Kidney (tissue), 14 donors: Measurements from ENCODE around the gene TMEM200A. TPM values are rescaled to one million over a fixed set of nuclear protein-coding genes. Genes with fewer than 3 reads are reported as not detected.

ENCODE experiments used
- DNase-seq, 5 donors: peaks; one replicate each; pipeline ENCODE4 v3.0.0-alpha.2; 2013 to 2020
- FAIRE-seq: peaks from 2 replicates; lab custom pipeline; 2012; peaks lifted over from hg19 to GRCh38; lab: Jason Lieb, UNC
- H3K27ac ChIP-seq, 2 donors: one replicate each; pipeline ENCODE4 v1.7.0; 2013; ENCODE audit warnings: low read depth in 2 of 2, low read length in 2 of 2, inconsistent platforms in 1 of 2
- H3K27me3 ChIP-seq: one replicate; pipeline ENCODE4 v1.7.1; 2013; ENCODE audit warnings: low read length, inconsistent platforms; ENCODE audit not compliant: control insufficient read depth, insufficient read depth
- H3K36me3 ChIP-seq, 3 donors: one replicate each; pipeline versions ENCODE4 v1.7.0 to v1.7.1; 2013; ENCODE audit warnings: low read length in 3 of 3, control low read depth in 1 of 3, inconsistent platforms in 1 of 3; ENCODE audit not compliant: insufficient read depth in 3 of 3, control insufficient read depth in 2 of 3
- H3K4me1 ChIP-seq, 3 donors: one replicate each; pipeline versions ENCODE4 v1.7.0 to v1.7.1; 2013; ENCODE audit warnings: low read length in 3 of 3, inconsistent platforms in 1 of 3, low read depth in 1 of 3; ENCODE audit not compliant: control insufficient read depth in 2 of 3, insufficient read depth in 2 of 3
- H3K4me3 ChIP-seq, 3 donors: one replicate each; pipeline versions ENCODE4 v1.7.0 to v1.8.1; 2013; ENCODE audit warnings: low read length in 3 of 3, control low read depth in 1 of 3, inconsistent platforms in 1 of 3
- H3K9ac ChIP-seq, 3 donors: one replicate each; pipeline versions ENCODE4 v1.7.0 to v1.7.1; 2013; ENCODE audit warnings: low read length in 3 of 3, control low read depth in 1 of 3, inconsistent platforms in 1 of 3
- H3K9me3 ChIP-seq, 3 donors: one replicate each; pipeline versions ENCODE4 v1.7.0 to v1.7.1; 2013; ENCODE audit warnings: low read length in 3 of 3, control low read depth in 1 of 3, inconsistent platforms in 1 of 3; ENCODE audit not compliant: control insufficient read depth in 2 of 3, insufficient read depth in 1 of 3
- intact Hi-C: fragments of 100-400 bp; cut with DNase I; formaldehyde crosslinking; loops from one replicate; pipeline ENCODE4 v1.11.1; 2022
- polyA plus RNA-seq: library from polyadenylated mRNA; stranded (reverse); fragments of 350-450 nt; fragmentation: Illumina TruSeq; extraction: RNeasy Lipid Tissue Mini Kit (QIAGEN cat#74804); gene quantifications from one replicate; pipeline ENCODE4 v1.2.3, GENCODE V29; 2014; ENCODE audit warnings: low read depth, low replicate concordance; ENCODE audit not compliant: insufficient read depth
- total RNA-seq: library from RNA; stranded (reverse); fragmentation: NEBNext Ultra II Directional; extraction: Animal tissue kit (Norgen Biotek cat#: 25700); gene quantifications from one replicate; pipeline ENCODE4 v1.2.1, GENCODE V29; 2021
- TF ChIP-seq, protein P1 (sequence below): IDR thresholded peaks from 3 replicates; pipeline ENCODE4 v1.5.1; 2012; ENCODE audit warnings: mild to moderate bottlenecking, moderate library complexity, borderline replicate concordance; ENCODE audit not compliant: insufficient read depth; ENCODE audit errors: extremely low read depth
- donor health status: control.
- donor health status: control.
- donor health status: control.
- donor health status: control.
- donor health status: control.
- donor health status: DM: yes; HTN: yes; CAD: no.
- donor health status: Normal renal cell carcinoma (clear cell type).

Gene TMEM200A
- total and polyA plus RNA-seq, 2 donors from 2014 or later: 7.7 to 17.9 TPM

DNA sequence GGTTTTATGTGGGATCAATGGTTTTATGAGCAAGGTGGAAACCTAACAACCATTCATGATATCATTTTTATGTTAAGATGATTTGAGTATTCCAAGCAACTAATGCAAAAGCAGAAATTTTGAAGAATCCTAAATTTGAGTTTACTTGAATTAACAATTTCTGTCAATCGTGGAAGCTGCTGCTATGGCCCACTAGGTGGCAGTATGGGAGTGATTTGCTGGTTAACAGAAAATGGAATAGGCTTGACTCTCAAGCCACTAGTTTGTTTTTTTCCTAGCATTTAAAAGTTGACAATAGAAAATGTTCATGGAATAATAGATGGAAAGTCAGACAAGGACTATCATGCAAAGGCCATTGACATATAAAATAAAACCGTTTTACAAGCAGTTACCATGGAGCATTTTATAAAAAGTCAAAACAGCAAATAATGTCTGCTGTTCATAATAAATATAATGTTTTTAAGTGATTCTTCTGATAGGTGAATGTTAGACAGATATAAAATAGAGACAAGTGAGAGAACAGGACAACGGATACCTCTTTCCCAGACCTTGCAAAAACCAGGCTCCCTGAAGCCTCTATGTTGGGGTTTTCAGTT, 43.0 kb upstream of the TMEM200A start:
- H3K4me3 ChIP-seq: no peak overlapping the region
- no peak overlapping the region for H3K27ac ChIP-seq
- DNase-seq (peak in 2 of 5 donors; percentile 67 to 82), FAIRE-seq (peak; percentile 93)
- no peaks in the 10 kb centered on the region for H3K9me3 ChIP-seq
- H3K9ac ChIP-seq: no peak overlapping the region
- TF ChIP-seq, protein P1, sequence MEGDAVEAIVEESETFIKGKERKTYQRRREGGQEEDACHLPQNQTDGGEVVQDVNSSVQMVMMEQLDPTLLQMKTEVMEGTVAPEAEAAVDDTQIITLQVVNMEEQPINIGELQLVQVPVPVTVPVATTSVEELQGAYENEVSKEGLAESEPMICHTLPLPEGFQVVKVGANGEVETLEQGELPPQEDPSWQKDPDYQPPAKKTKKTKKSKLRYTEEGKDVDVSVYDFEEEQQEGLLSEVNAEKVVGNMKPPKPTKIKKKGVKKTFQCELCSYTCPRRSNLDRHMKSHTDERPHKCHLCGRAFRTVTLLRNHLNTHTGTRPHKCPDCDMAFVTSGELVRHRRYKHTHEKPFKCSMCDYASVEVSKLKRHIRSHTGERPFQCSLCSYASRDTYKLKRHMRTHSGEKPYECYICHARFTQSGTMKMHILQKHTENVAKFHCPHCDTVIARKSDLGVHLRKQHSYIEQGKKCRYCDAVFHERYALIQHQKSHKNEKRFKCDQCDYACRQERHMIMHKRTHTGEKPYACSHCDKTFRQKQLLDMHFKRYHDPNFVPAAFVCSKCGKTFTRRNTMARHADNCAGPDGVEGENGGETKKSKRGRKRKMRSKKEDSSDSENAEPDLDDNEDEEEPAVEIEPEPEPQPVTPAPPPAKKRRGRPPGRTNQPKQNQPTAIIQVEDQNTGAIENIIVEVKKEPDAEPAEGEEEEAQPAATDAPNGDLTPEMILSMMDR: peak; percentile 78
- intact Hi-C loops: loop anchor here (10.0 kb wide), 1 partner anchor 372 kb away; no protein-coding TSS in a partner anchor
- no peaks in the 10 kb centered on the region for H3K36me3 ChIP-seq
- H3K27me3 ChIP-seq: no peaks in the 10 kb centered on the region
- no peaks in the 10 kb centered on the region for H3K4me1 ChIP-seq

DNA sequence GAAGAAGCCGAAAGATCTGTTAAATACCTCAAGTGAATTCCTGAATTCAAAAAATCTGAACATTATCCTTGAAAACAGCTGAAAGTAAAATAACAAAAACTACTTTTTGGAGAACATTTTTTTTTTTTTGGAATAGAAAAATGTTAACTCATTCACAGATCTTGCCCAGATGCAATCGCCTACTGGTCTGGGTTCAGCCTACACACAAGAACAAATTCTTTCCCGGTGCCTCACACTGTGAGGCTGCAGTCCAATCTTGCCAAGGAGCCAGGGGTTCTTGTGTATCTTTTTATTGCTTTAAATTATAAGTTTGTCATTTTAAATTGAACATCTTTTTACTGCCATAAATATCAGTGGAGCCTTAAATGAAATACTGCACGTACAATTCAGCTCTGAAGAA, 41.2 kb upstream of the TMEM200A start:
- TF ChIP-seq, protein P1: no peak
- intact Hi-C loops: loop anchor here (10.0 kb wide), 1 partner anchor 370 kb away; no protein-coding TSS in a partner anchor
- no peaks in the 10 kb centered on the region for H3K9me3 ChIP-seq
- no peak for FAIRE-seq
- no peak overlapping the region for H3K27ac ChIP-seq
- H3K9ac ChIP-seq: no peak overlapping the region
- DNase-seq: no peak
- no peaks in the 10 kb centered on the region for H3K36me3 ChIP-seq
- no peak overlapping the region for H3K4me3 ChIP-seq
- H3K4me1 ChIP-seq: no peaks in the 10 kb centered on the region
- no peaks in the 10 kb centered on the region for H3K27me3 ChIP-seq

DNA sequence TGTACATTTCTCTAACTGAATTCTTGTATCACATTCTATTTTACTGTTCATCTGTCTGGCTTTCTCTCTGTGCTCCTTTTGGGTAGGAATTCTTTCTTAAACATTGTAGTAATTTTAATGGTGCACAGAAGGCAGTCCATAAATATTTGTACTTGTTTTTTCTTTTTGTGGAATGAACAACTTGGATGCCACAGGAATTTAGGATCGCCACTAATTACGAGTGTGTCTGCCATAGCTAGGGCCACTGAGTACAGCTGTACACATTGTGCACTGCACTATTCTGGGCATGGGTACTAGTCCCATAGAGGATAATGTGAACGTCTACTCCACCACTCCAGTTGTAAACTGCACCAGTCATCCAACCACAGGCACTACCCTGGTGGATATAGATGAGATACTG, 39.3 kb upstream of the TMEM200A start:
- TF ChIP-seq, protein P1: no peak

More for the DNA sequence above, 39.3 kb upstream of the TMEM200A start:
- no peaks in the 10 kb centered on the region for H3K4me1 ChIP-seq
- H3K9me3 ChIP-seq: no peaks in the 10 kb centered on the region
- H3K9ac ChIP-seq: no peak overlapping the region
- H3K27ac ChIP-seq: no peak overlapping the region
- DNase-seq (no peak), FAIRE-seq (no peak)
- H3K27me3 ChIP-seq: no peaks in the 10 kb centered on the region
- H3K36me3 ChIP-seq: no peaks in the 10 kb centered on the region
- no peak overlapping the region for H3K4me3 ChIP-seq
- intact Hi-C loops: loop anchor here (10.0 kb wide), 1 partner anchor 368 kb away; no protein-coding TSS in a partner anchor
